H1 (cell line): ENCODE measurements around the gene FANCD2OS. TPM values are rescaled to one million over a fixed set of nuclear protein-coding genes. Genes with fewer than 3 reads are reported as not detected.

ENCODE experiments used
- CTCF ChIA-PET: fragments of 300-600 bp; sonication (Branson Sonifier 250); formaldehyde crosslinking; loops from one replicate; lab custom pipeline; 2021; ENCODE audit not compliant: partially characterized antibody; lab: Charles Lee
- POLR2A ChIA-PET: fragments of 300-600 bp; sonication (Branson Sonifier 250); formaldehyde crosslinking; loops from one replicate; lab custom pipeline; 2021; ENCODE audit warnings: inconsistent platforms; ENCODE audit not compliant: partially characterized antibody; lab: Charles Lee
- DNase-seq, 2 experiments: peaks; one replicate each; pipeline versions ENCODE4 v3.0.0 to v3.0.0-alpha.2; 2010 to 2022; ENCODE audit warnings: low spot score in 2 of 2, low read depth in 1 of 2, mixed read lengths in 1 of 2
- FAIRE-seq: peaks from 2 replicates; lab custom pipeline; 2011; peaks lifted over from hg19 to GRCh38; lab: Jason Lieb, UNC
- H2AFZ ChIP-seq: 2 replicates; pipeline ENCODE4 v1.8.1; 2012; ENCODE audit warnings: low read length, inconsistent platforms
- H2AK5ac ChIP-seq: 2 replicates; pipeline ENCODE4 v1.6.1; 2013; ENCODE audit warnings: low read depth, low read length
- H2BK120ac ChIP-seq: replicated peaks from 2 replicates; pipeline ENCODE3; 2013; ENCODE audit warnings: low read depth, low read length, inconsistent platforms
- H2BK12ac ChIP-seq: 2 replicates; pipeline ENCODE4 v1.6.1; 2013; ENCODE audit warnings: low read depth, low read length
- H2BK15ac ChIP-seq: 2 replicates; pipeline ENCODE4 v1.6.1; 2013; ENCODE audit warnings: low read length
- H2BK20ac ChIP-seq: 2 replicates; pipeline ENCODE4 v1.6.1; 2013; ENCODE audit warnings: low read length
- H2BK5ac ChIP-seq: 2 replicates; pipeline ENCODE4 v1.6.1; 2013; ENCODE audit warnings: low read depth, low read length
- H3K14ac ChIP-seq: 2 replicates; pipeline ENCODE4 v1.6.1; 2013; ENCODE audit warnings: inconsistent platforms; ENCODE audit not compliant: insufficient read length
- H3K18ac ChIP-seq: 2 replicates; pipeline ENCODE4 v1.6.1; 2013; ENCODE audit warnings: low read length; ENCODE audit errors: extremely low read depth
- H3K23ac ChIP-seq: 2 replicates; pipeline ENCODE4 v1.6.1; 2013; ENCODE audit warnings: inconsistent platforms; ENCODE audit not compliant: insufficient read length
- H3K23me2 ChIP-seq: 2 replicates; pipeline ENCODE4 v1.6.1; 2013; ENCODE audit warnings: low read depth, low read length
- H3K27ac ChIP-seq: 2 replicates; pipeline ENCODE4 v1.6.1; 2011; ENCODE audit warnings: low read depth, low read length, inconsistent platforms
- H3K27me3 ChIP-seq, 4 experiments: replicated peaks in 1 of 4; 1 replicate in 1 of 4; 2 replicates in 3 of 4; pipeline versions ENCODE4 v1.6.1 to v1.8.1; 2011 to 2013; ENCODE audit warnings: low read length in 3 of 4, mild to moderate bottlenecking in 3 of 4, inconsistent platforms in 2 of 4, mixed read lengths in 2 of 4, moderate library complexity in 1 of 4; ENCODE audit not compliant: control insufficient read depth in 3 of 4, insufficient read depth in 3 of 4; ENCODE audit errors: extremely low read depth in 1 of 4
- H3K36me3 ChIP-seq, 4 experiments: 2 replicates each; pipeline versions ENCODE4 v1.6.1 to v1.8.1; 2011 to 2013; ENCODE audit warnings: mild to moderate bottlenecking in 4 of 4, low read length in 3 of 4, moderate library complexity in 2 of 4, control low read depth in 1 of 4, inconsistent platforms in 1 of 4; ENCODE audit not compliant: insufficient read depth in 4 of 4, control insufficient read depth in 2 of 4
- H3K4ac ChIP-seq: replicated peaks from 2 replicates; pipeline ENCODE3; 2013; ENCODE audit warnings: low read length, low read depth, mixed read lengths, inconsistent platforms; ENCODE audit not compliant: insufficient read length
- H3K4me1 ChIP-seq, 4 experiments: replicated peaks in 1 of 4; 1 replicate in 1 of 4; 2 replicates in 3 of 4; pipeline versions ENCODE4 v1.6.1 to v1.8.1; 2011 to 2013; ENCODE audit warnings: low read length in 3 of 4, inconsistent platforms in 2 of 4, mixed read lengths in 1 of 4; ENCODE audit not compliant: insufficient read depth in 4 of 4, control insufficient read depth in 3 of 4
- H3K4me2 ChIP-seq, 2 experiments: 2 replicates each; pipeline versions ENCODE4 v1.6.1 to v1.8.1; 2011 to 2013; ENCODE audit warnings: low read depth in 2 of 2, low read length in 2 of 2, control low read depth in 1 of 2, inconsistent platforms in 1 of 2, mild to moderate bottlenecking in 1 of 2; ENCODE audit not compliant: insufficient read depth in 1 of 2
- H3K4me3 ChIP-seq, 4 experiments: fragments of 200-600, 300-600 bp in 1 of 4; sonication (generic), shearing (Covaris generic), sonication (Bioruptor Twin) in 1 of 4; 2 replicates each; pipeline versions ENCODE4 v1.5.1 to v1.8.1; 2011 to 2016; ENCODE audit warnings: low read length in 4 of 4, low read depth in 3 of 4, control low read depth in 2 of 4, inconsistent platforms in 2 of 4, mild to moderate bottlenecking in 2 of 4, mixed read lengths in 1 of 4, moderate library complexity in 1 of 4; ENCODE audit not compliant: insufficient read depth in 2 of 4; ENCODE audit errors: extremely low read depth in 1 of 4
- H3K56ac ChIP-seq: replicated peaks from 2 replicates; pipeline ENCODE3; 2013; ENCODE audit warnings: low read depth, mild to moderate bottlenecking, mixed read lengths, low read length, inconsistent platforms; ENCODE audit not compliant: insufficient read length
- H3K79me1 ChIP-seq: 2 replicates; pipeline ENCODE4 v1.6.1; 2013; ENCODE audit warnings: low read depth, low read length, control low read depth
- H3K79me2 ChIP-seq, 2 experiments: 2 replicates each; pipeline versions ENCODE4 v1.6.1 to v1.8.1; 2012 to 2013; ENCODE audit warnings: low read length in 2 of 2, mild to moderate bottlenecking in 2 of 2, inconsistent platforms in 1 of 2; ENCODE audit not compliant: insufficient read depth in 2 of 2, control insufficient read depth in 1 of 2
- H3K9ac ChIP-seq, 4 experiments: replicated peaks in 1 of 4; 1 replicate in 1 of 4; 2 replicates in 3 of 4; pipeline versions ENCODE4 v1.6.1 to v1.8.1; 2011 to 2013; ENCODE audit warnings: low read depth in 3 of 4, low read length in 3 of 4, control low read depth in 2 of 4, mild to moderate bottlenecking in 2 of 4, moderate library complexity in 2 of 4, inconsistent platforms in 1 of 4; ENCODE audit errors: extremely low read depth in 1 of 4
- H3K9me3 ChIP-seq, 2 experiments: 2 replicates each; pipeline versions ENCODE4 v1.6.1 to v1.8.1; 2012 to 2013; ENCODE audit warnings: mild to moderate bottlenecking in 2 of 2, moderate library complexity in 2 of 2, control low read depth in 1 of 2, inconsistent platforms in 1 of 2, low read depth in 1 of 2, low read length in 1 of 2, mixed read lengths in 1 of 2; ENCODE audit not compliant: insufficient read depth in 2 of 2
- H4K20me1 ChIP-seq, 2 experiments: replicated peaks in 1 of 2; 2 replicates each; pipeline versions ENCODE3 to v1.8.1; 2011 to 2013; ENCODE audit warnings: inconsistent platforms in 2 of 2, low read length in 2 of 2, mild to moderate bottlenecking in 1 of 2; ENCODE audit not compliant: insufficient read depth in 2 of 2, control insufficient read depth in 1 of 2
- H4K5ac ChIP-seq: 2 replicates; pipeline ENCODE4 v1.6.1; 2013; ENCODE audit warnings: low read length, low read depth, mixed read lengths, inconsistent platforms; ENCODE audit not compliant: insufficient read length
- H4K8ac ChIP-seq: 2 replicates; pipeline ENCODE4 v1.8.0; 2013; ENCODE audit warnings: mild to moderate bottlenecking, moderate library complexity, low read length, inconsistent platforms; ENCODE audit not compliant: insufficient read depth; ENCODE audit errors: extremely low read depth
- H4K91ac ChIP-seq: replicated peaks from 2 replicates; pipeline ENCODE3; 2013; ENCODE audit warnings: low read length, mixed read lengths, inconsistent platforms; ENCODE audit not compliant: insufficient read length
- CHD1 ChIP-seq: IDR thresholded peaks from 2 replicates; pipeline ENCODE4 v1.6.1; 2012; ENCODE audit warnings: low read depth, low read length, improper control_type of control experiment
- CTBP2 ChIP-seq: IDR thresholded peaks from 2 replicates; pipeline ENCODE4 v1.7.0; 2011; ENCODE audit warnings: borderline replicate concordance, mild to moderate bottlenecking, moderate library complexity, mixed read lengths, low read length; ENCODE audit not compliant: insufficient read depth, insufficient read length
- CTCF ChIP-seq, 3 experiments: IDR thresholded peaks; 1 replicate in 2 of 3; 2 replicates in 1 of 3; pipeline versions ENCODE4 v1.5.1 to v1.6.1; 2011; ENCODE audit warnings: low read length in 3 of 3, mild to moderate bottlenecking in 3 of 3, inconsistent platforms in 2 of 3, low read depth in 1 of 3, moderate library complexity in 1 of 3; ENCODE audit not compliant: insufficient read depth in 1 of 3; ENCODE audit errors: control extremely low read depth in 1 of 3
- EZH2 ChIP-seq: fragments of 200-600 bp; sonication (generic); IDR thresholded peaks from 2 replicates; pipeline ENCODE4 v1.7.1; 2012; ENCODE audit warnings: low read depth, mild to moderate bottlenecking, moderate library complexity, low read length, inconsistent platforms; ENCODE audit not compliant: severe bottlenecking
- HDAC6 ChIP-seq: IDR thresholded peaks from one replicate; pipeline ENCODE4 v1.7.1; 2012; ENCODE audit warnings: low read depth, mild to moderate bottlenecking, inconsistent platforms, low read length, moderate library complexity
- PHF8 ChIP-seq: fragments of 200-600 bp; sonication (generic); conservative IDR thresholded peaks from 2 replicates; pipeline ENCODE4 v1.7.1; 2012; ENCODE audit warnings: low read depth, mild to moderate bottlenecking, inconsistent platforms, low read length, moderate library complexity
- RBBP5 ChIP-seq: IDR thresholded peaks from 2 replicates; pipeline ENCODE4 v1.7.1; 2012; ENCODE audit warnings: low read depth, mild to moderate bottlenecking, inconsistent platforms, low read length, moderate library complexity, borderline replicate concordance
- RXRA ChIP-seq: IDR thresholded peaks from 2 replicates; pipeline ENCODE4 v1.6.1; 2011; ENCODE audit warnings: low read depth, mild to moderate bottlenecking, low read length, moderate library complexity; ENCODE audit not compliant: insufficient read depth
- WGBS, 2 experiments: shearing (Covaris generic) in 1 of 2; methylation state at CpG; one replicate each; pipeline versions ENCODE4 v1.1.6 to v1.1.7; 2013 to 2015; ENCODE audit warnings: low lambda C conversion rate in 2 of 2, mixed read lengths in 2 of 2, inconsistent platforms in 1 of 2, low coverage in 1 of 2, missing lambda C conversion rate in 1 of 2; ENCODE audit not compliant: insufficient replicate concordance in 2 of 2, insufficient coverage in 1 of 2, insufficient read length in 1 of 2; ENCODE audit errors: extremely low coverage in 1 of 2, missing lambda C conversion rate in 1 of 2; 5-methylcytosine and 5-hydroxymethylcytosine counted together
- polyA plus RNA-seq, 7 experiments: library from polyadenylated mRNA; depleted of rRNA in 3 of 7; stranded (reverse) in 5 of 7; unstranded in 2 of 7; fragments of >200 nt in 5 of 7; fragments of 200-250 nt in 2 of 7; gene quantifications; 1 replicate in 5 of 7; 2 replicates in 1 of 7; 4 replicates in 1 of 7; pipeline versions ENCODE4 v1.2.1 to v1.2.3, GENCODE V29; 2011 to 2013; ENCODE audit warnings: missing spikeins in 2 of 7, mixed read lengths in 2 of 7
- total RNA-seq: library from RNA; stranded (reverse); fragmentation: NEBNext Ultra II Directional; extraction: Animal tissue kit (Norgen Biotek cat#: 25700); gene quantifications from 2 replicates; pipeline ENCODE4 v1.2.1, GENCODE V29; 2021

Gene FANCD2OS
- total and polyA plus RNA-seq, 2 of the 8 experiments (the other 6 are each of a cell fraction or from before 2014, with no cell fraction given): not detected

- FAIRE-seq (no peak), DNase-seq (no peak)
- Histone ChIP-seq H3K4me3 (peak overlapping the region in 1 of 4 experiments; percentile 74; a peak in 2 of 8 replicates), H2BK20ac (no peak overlapping the region), H3K79me2 (peaks cover 0 to 32% of the 10 kb centered on the region in 2 experiments; a peak in 3 of 4 replicates), H3K27me3 (no peaks in the 10 kb centered on the region), H2BK5ac (no peak overlapping the region), H3K9ac (no peak overlapping the region), H2AFZ (0 out of 2 replicates have a peak overlapping the region, but pooled peaks have one; percentile 60), H4K8ac (0 out of 2 replicates have a peak overlapping the region, but pooled peaks have one; percentile 57), H2AK5ac (no peak overlapping the region), H3K4ac (peak overlapping the region; percentile 85), H3K9me3 (peaks cover 0 to 7% of the 10 kb centered on the region in 2 experiments; a peak in 1 of 4 replicates), H4K20me1 (peaks cover 3 to 5% of the 10 kb centered on the region in 2 experiments), H2BK12ac (no peak overlapping the region), H3K4me1 (peaks cover 0 to 5% (median 2%) of the 10 kb centered on the region in 4 experiments; a peak in 2 of 7 replicates), H3K79me1 (no peaks in the 10 kb centered on the region; the same call in 1 of the 2 replicates), H3K23ac (no peak overlapping the region), H2BK15ac (no peak overlapping the region), H3K14ac (no peak overlapping the region), H4K5ac (peak overlapping the region; percentile 36), H3K36me3 (peaks cover 0 to 3% (median 1%) of the 10 kb centered on the region in 4 experiments; a peak in 2 of 8 replicates), H2BK120ac (no peak overlapping the region), H3K27ac (no peak overlapping the region), H3K23me2 (peaks cover 7% of the 10 kb centered on the region; the same call in 1 of the 2 replicates), H4K91ac (no peak overlapping the region), H3K56ac (no peak overlapping the region), H3K18ac (no peak overlapping the region), H3K4me2 (peak overlapping the region; percentile 60 to 75; a peak in 2 of 4 replicates)
- ChIA-PET CTCF (interaction anchor here (0.6 to 1.3 kb wide), 2 partner anchors 14 to 123 kb away, joined by 3 read pairs; no protein-coding TSS in a partner anchor), POLR2A (interaction anchor here (0.6 to 1.5 kb wide), 16 partner anchors 9 to 227 kb away, joined by 3 to 5 read pairs (median 4); partner anchors contain the start of genes BRK1 and SEC13)
- TF ChIP-seq CTCF (IDR thresholded peaks at IDR 0.05; ENCODE audit: control extremely low read depth in 1 of 3, insufficient read depth in 1 of 3, low read depth in 1 of 3, low read length in 3 of 3) (no peak), HDAC6 (no peak), PHF8 (no peak), RBBP5 (no peak), RXRA (no peak), CTBP2 (no peak), CHD1 (no peak), EZH2 (no peak)
- 85% methylated on average over 21 of the region's 23 CpGs; no CpG with 5 or more reads in 1 of the 2 experiments for WGBS, 2 experiments
These were observed 33.0 kb upstream of the FANCD2OS start for GRCh38 chr3:10140996-10141546.
